GM21381 (cell line): ENCODE measurements around the gene ZFHX2.
"Not testable (repeated sequence)": the region's sequence is repeated elsewhere in the genome, so short reads cannot be mapped to it uniquely, and the experiment has no call there.

Experiments
- ATAC-seq: cut with Tn5 transposase; IDR thresholded peaks from one replicate; pipeline ENCODE4 v1.9.1; 2021; ENCODE audit warnings: mild to moderate bottlenecking, moderate library complexity; ENCODE audit not compliant: unreplicated experiment

The ZFHX2 gene

DNA sequence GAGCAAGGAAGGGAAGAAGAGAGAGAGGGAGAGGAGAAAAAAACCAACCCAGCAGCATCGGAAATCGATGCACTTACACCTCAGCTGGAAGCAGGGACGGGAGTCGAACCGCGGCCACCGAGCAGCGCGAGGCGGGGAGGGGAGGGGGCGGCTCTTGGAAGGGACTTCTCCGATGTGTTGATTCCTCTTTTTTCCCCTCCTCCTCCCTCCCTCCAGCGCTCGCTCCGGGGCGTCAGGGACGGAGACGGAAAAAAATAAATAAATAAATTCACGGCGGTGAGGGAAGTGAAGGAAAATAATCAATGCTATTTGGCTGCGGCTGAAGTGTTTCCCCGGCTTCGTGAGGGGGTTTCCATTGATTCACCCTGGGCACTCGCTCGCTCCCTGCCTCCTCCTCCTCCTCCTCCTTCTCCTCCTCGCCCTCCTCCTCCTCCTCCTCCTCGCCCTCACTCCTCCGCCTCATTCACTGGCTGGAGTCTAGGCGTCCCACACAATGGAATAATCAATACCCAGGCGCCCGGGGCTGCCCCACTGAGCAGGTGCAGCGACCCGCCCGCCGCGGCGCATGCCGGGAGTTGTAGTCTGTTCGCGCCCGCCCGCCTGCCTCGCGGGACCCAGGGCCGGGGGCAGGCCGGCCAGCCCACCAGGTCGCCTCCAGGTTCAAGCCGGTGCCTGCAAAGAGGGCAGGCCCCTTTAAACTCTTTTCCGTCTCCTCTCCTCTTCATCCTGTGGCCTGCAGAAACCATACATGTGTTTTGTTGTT is at the start of gene ZFHX2:
ZFHX2 (minus strand) TSS at position 500 of the 763 bp plus-strand sequence. CDS start 16,440 bp downstream, outside the sequence.
- ATAC-seq = peak; percentile 48

DNA sequence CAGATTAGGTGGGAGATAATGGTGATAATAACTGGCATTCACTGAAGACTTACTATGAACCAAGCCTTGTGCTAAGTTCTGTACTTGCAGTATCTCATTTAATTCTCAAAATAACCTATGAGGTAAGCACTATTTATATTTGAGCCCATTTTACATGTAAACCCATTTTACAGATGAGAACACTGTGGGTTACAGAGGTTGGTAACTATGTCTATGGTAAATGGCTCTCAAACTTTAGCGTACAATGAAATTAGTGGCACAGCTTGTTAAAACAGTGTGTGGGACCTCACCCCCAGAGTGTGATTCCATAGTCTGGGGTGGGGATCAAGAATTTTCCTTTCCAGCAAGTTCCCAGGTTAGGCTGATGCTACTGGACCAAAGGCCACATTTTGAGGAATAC is 49.2 kb upstream of the ZFHX2 start:
- ATAC-seq = no peak

DNA sequence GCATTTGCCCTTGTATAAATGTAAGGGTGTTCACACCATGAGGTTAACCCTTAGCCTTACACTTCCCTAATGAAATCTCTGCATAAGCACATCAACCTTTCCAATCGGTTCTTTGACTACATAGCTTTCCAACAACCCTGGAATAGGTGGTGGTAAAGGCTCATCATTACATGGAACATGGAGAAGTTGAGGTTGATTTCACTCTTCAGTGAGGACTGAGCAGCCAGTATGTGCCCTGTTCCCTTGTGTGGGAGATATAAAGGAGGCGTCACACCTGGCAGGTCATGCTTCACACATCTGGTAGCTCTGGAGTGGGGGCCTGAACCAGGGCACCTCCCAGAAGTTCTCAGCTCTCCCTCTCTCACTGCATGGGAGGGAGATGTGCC is 48.8 kb upstream of the ZFHX2 start:
- ATAC-seq = no peak

DNA sequence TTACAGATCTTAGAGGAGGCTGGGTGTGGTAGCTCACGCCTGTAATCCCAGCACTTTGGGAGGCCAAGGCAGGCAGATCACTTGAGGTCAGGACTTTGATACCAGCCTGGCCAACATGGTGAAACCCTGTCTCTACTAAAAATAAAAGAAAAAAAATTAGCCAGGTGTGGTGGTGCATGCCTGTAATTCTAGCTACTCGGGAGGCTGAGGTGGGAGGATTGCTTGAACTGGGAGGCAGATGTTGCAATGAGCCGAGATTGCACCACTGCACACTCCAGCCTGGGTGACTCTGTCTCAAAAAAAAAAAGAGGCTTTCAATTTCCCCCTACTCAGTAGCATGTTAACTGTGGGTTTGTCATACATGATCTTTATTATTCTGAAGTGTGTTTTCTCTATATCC is 42.6 kb upstream of the ZFHX2 start:
- ATAC-seq = not testable (repeated sequence)

DNA sequence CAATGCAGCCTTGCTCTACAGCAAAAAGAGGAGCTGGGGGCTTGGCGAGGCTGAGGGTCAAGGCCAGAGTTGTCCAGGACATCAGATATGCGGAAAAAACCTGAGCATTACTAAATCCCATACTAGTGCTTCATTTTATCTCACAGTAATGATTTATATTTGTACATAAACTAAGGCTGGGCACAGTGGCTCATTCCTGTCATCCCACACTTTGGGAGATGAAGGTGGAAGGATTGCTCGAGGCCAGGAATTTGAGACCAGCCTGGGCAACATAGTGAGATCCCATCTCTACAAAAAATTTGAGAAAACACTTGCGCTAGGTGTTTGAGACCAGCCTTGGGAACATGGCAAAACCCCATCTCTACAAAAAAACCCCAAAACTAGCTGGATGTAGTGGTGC is 38.6 kb upstream of the ZFHX2 start:
- no peak for ATAC-seq

DNA sequence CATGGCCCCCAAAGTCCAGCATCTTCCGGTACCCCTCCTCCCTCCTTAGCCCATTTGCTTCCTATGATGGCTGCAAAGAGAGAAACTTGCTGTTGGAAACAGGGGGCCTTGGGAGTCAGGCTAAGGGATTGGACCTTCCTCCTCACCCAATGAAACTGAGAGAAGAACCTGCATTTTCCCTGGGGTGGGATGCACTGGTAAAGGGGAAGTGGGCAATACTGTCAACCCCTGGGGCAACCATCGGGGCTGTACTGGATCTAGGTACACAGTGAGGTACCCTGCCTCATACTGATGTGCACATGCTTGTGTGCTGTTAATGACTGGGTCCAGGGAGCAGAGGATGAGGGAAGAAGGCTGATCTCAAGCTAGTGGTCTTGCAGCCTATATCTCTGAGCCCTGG is 38.0 kb upstream of the ZFHX2 start:
- ATAC-seq = no peak

DNA sequence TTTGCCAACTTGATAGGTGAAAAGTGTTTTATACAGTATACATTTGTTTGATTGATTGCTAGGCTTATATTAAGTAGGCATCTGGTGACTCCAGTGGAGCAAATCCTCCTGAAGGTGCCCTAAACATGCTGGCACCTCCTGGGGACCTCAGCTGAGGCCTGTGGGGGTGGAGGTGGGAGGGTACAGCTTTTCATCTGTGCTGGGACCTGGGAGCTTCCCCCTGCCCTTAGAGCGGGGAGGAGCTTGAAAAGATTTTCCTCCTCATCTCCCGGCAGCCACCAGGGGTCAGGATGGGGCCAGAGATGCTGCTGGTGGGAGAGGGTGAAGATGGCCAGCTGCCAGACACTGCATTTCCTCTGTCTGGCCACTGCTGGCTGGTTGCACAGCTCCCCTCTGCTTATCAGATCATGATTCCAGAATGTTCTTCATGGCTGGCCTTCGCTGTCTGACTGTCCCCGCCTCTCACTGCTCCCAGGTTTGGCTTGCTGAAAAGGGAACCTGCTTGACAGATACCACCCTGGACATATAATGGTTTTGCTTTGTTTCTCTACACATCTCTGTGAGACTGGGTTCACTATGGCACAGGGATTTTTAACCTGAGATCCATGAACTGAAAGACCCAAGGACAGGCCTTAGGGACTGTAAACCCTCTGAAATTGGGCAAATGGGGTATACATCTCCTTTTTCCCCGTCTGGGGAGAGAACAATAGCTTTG is 37.5 kb upstream of the ZFHX2 start:
- peak; percentile 97 for ATAC-seq

DNA sequence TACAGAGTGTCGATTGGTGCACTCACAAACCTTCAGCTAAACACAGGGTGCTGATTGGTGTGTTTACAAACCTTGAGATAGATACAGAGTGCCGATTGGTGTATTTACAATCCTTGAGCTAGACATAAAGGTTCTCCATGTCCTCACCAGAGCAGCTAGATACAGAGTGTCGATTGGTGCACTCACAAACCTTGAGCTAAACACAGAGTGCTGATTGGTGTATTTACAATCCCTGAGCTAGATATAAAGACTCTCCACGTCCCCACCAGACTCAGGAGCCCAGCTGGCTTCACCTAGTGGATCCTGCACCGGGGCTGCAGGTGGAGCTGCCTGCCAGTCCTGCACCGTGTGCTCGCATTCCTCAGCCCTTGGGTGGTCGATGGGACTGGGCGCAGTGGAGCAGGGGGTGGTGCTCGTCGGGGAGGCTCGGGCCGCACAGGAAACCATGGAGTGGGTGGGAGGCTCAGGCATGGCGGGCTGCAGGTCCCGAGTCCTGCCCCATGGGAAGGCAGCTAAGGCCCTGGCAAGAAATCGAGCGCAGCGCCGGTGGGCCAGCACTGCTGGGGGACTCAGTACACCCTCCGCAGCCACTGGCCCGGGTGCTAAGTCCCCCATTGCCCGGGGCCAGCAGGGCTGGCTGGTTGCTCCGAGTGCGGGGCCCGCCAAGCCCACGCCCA is 33.1 kb upstream of the ZFHX2 start:
- ATAC-seq = not testable (repeated sequence)

DNA sequence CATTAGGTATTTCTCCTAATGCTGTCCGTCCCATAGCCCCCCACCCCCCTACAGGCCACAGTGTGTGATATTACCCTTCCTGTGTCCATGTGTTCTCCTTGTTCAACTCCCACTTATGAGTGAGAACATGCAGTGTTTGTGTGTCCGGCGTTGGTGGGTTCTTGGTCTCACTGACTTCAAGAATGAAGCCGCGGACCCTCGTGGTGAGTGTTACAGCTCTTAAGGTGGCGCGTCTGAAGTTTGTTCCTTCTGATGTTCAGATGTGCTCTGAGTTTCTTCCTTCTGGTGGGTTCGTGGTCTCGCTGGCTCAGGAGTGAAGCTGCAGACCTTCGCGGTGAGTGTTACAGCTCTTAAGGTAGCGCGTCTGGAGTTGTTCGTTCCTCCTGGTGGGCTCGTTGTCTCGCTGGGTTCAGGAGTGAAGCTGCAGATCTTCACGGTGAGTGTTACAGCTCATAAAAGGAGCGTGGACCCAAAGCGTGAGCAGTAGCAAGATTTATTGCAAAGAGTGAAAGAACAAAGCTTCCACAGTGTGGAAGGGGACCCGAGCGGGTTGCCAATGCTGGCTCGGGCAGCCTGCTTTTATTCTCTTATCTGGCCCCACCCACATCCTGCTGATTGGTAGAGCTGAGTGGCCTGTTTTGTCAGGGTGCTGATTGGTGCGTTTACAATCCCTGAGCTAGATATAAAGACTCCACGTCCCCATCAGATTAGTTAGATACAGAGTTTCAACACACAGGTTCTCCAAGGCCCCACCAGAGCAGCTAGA is 32.4 kb upstream of the ZFHX2 start:
- not testable (repeated sequence) for ATAC-seq

DNA sequence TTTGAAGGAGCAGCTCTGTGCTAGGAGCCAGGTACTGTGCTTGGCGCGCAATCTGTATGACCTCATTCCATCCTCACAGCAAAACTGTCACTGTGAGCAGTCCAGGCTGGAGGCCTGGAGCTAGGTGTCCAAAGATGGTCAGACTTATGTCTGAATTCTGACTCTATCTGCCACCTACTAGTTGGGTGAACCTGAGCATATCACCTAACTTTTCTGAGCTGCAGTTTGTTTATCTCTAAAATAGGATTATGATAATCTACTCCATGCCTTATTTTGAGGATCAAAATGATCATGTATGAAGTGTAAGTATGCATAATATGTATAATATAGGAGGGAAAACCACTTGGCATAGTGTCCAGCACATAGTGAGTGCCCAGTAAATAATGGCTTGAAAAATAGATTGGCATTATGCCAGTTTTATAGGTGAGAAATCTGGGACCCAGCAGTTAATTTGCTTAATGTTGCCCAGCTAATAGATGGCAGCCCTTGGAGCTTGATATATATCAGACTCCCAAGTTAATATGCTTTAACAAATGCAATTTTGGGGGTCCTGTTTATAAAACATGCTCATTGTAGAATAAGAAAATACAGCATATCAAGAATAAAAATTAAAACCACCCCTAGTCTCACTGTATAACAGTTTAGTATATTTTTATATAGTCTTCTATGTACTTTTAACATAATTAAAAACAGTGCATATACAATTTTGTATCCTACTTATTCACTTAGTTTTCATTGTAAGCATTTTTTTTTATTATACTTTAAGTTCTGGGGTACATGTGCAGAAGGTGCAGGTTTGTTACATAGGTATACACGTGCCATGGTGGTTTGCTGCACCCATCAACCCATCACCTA is 31.6 kb upstream of the ZFHX2 start:
- ATAC-seq = no peak

DNA sequence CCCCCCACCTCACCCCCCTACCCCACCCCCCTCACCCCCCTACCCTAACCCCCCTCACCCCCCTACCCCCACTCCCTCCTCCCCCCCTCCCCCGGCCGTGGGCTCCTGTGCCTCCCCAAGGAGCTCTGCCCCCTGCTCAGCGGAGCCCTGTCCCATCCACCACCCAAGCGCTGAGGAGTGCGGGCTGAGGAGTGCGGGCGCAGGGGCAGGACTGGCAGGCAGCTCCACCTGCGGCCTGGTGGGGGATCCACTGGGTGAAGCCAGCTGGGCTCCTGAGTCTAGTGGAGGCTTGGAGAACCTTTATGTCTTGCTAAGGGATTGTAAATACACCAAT is 29.4 kb upstream of the ZFHX2 start:
- ATAC-seq = no peak

DNA sequence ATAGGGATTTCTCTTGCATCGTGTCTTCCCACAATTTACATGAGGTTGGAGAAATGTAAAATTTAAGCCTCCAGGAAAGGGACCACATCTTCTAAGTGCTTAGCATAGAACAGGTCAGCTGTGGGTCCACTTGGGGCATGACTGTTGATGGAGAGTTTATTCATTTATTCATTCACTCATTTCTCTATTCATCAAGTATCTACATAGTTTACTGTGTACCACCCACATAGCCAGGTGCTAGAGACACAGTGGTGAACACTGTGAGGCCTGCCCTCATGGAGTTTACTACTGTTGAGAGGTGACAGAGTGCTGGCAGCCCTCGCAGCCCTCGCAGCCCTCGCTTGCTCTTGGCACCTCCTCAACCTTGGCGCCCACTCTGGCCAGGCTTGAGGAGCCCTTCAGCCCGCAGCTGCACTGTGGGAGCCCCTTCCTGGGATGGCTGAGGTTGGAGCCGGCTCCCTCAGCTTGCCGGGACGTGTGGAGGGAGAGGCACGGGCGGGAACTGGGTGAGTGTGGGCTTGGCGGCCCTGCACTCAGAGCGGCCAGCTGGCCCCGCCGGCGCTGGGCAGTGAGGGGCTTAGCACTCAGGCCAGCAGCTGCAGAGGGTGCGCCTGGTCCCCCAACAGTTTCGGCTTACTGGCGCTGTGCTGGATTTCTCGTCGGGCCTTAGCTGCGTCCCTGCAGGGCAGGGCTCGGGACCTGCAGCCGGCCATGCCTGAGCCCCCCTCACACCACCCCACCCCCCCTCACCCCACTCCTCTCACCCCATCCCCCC is 28.8 kb upstream of the ZFHX2 start:
- ATAC-seq = no peak

DNA sequence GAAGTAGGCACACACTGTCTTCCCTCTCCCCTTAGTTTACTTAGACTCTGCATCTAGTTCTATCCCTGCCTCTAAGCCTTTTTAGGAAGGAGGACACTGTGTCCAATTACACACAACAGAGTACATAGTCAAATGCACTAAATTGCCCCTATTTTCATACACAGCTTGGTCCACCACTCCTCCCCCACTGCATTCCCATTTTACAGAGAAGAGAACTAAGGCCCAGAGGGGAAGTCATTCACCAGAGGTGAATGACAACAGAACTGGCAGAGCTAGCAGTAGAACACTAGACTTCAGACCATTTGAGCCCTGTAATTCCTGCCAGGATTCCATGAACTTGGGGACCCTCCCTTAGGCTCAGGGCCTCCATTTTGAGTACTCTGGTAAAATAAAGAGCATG is 28.2 kb upstream of the ZFHX2 start:
- ATAC-seq = no peak

DNA sequence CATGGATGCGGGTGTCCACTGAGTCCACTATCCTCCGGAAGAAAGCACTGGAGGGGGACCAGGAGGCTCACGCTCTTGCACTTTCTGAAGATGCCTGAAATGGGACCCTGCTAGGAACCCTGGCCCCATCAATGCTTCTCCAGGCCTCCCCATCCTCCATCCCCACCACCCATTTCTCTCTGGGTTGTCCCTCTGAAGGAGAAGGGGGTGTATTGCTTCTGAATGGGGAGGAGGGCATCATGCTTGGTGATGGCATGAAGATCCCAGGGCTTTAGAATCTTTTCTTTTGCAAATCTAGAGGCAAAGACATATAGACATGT is 27.7 kb upstream of the ZFHX2 start:
- ATAC-seq = no peak

DNA sequence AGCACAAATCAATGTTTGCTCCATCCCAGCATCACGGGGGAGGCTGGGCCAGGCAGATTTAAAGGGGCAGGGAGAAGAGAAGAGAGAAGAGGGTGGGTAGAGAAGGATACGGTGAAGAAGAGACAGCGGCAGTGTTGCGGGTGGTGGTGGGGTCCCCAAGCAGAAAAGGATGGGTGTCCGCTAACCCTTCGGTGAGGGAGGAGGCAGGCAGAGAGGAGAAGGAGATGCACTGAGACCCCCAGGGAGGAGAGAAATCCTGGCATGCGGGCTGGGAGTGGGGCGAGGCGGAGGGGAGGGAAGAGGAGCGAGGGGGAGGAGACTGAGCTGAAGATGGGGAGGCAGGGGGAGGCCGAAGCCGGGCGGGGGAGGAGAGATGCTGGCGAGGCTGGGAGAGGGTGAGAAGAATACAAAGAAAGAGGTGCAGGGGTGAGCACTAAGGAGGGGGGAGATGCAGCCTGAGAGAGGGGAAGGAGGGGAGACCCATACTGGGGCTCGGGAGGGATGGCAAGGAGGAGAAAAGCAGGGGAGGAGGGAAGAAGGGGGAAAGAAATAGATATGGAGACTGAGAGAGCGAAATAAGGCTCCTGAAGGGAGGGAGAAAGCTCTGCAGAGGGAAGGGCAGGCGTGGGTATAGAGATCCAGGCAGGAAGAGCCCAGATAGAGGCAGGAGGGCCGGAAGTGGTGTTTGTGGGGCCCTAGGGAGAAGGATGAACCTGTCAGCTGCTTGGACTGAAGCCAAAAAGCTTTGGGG is 27.2 kb upstream of the ZFHX2 start, which contains the start of gene JPH4:
JPH4 (minus strand) TSS at position 231 of the 751 bp plus-strand sequence. CDS start 1,337 bp downstream, outside the sequence.
- ATAC-seq = no peak

DNA sequence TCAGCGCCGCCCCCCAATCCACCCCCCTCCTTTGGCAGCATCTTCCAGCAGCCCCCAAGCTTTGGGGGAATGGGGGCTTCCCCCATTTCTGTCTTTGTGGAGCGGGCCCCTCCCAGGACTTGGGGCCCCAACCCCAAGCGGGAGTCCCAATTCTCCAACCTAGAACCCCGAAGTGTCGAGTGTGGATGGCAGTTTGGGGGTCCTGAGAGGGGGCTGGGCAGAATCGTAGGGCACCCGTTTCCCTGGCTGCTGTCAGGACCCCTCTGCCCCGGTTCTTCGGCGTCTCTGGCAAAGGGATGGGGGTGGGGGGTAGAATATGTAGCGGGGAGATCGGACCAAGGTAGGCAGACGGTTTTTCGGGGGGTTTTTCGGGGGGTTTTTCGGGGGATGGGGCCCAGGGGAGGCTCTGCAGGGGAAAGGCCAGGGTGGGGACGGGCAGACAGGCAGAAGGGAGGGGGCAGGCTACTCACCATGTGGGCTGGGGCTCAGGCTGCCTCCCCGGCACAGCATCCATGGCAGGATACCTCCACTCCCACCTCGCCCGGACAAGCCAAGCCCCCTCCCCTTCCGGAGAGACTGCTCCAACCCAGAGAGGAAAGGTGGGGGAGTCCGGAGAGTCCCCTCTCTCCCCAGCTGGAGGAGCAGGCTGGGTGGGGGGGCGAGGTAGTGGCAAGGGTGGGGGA is 26.3 kb upstream of the ZFHX2 start:
- ATAC-seq = no peak

DNA sequence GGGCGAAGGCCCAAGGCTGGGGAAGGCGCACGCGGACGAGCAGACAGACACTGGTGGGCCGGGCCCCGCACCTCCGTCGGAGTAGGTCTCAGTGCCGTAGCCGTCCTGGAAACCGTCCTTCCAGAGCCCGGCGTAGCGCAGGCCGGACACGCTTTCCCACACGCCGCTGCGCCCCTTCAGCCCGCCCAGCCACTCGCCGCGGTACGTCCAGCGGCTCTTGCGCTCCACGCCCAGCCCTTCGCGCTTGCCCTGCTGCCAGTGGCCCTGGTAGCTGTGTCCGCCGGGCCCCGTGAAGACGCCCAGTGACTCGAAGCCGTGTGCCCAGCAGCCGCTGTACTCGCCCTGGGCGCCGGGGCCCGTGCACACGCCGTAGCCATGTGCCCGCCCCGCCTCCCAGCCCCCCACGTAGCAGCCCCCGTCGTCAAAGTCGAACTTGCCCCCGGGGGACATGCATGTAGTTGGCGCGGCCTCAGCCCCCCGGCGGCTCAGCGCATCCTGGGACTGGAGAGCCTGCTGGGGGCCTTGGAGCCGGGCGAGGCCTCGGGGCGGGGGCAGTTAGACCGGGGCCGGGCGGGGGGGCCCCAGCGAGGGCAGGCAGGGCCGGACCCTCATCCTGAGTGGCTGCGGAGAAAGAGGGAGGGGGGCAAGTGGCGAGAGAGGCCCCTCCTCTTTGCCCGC is 25.6 kb upstream of the ZFHX2 start:
- ATAC-seq = no peak
